Adrenal gland (tissue), 12 donors: ENCODE measurements around the gene ERH. TPM values are rescaled to one million over a fixed set of nuclear protein-coding genes. Genes with fewer than 3 reads are reported as not detected.

Source experiments
- DNase-seq, 7 donors: peaks; one replicate each; pipeline ENCODE4 v3.0.0-alpha.2; 2019 to 2020
- H3K27ac ChIP-seq, 5 donors: fragments of 200-600 bp; sonication (generic) in 4 of 5; 1 replicate in 3 of 5; 2 replicates in 2 of 5; pipeline versions ENCODE4 v1.5.1 to v1.8.0; 2016 to 2020; ENCODE audit warnings: mild to moderate bottlenecking in 1 of 5
- H3K27me3 ChIP-seq: fragments of 200-600 bp; 2 replicates; pipeline ENCODE4 v1.8.0; 2021
- H3K36me3 ChIP-seq, 2 donors: fragments of 200-600 bp; replicated peaks in 1 of 2; 1 replicate in 1 of 2; 2 replicates in 1 of 2; pipeline versions ENCODE4 v1.5.1 to v1.8.0; 2018 to 2022
- H3K4me1 ChIP-seq, 2 donors: fragments of 200-600 bp; replicated peaks in 1 of 2; 1 replicate in 1 of 2; 2 replicates in 1 of 2; pipeline versions ENCODE4 v1.5.1 to v1.8.0; 2018 to 2021
- H3K4me3 ChIP-seq, 4 donors: fragments of 200-600 bp; sonication (generic) in 3 of 4; one replicate each; pipeline ENCODE4 v1.5.1; 2016 to 2018
- H3K9me3 ChIP-seq, 3 donors: fragments of 200-600 bp; sonication (generic) in 1 of 3; replicated peaks in 1 of 3; 1 replicate in 2 of 3; 2 replicates in 1 of 3; pipeline versions ENCODE4 v1.5.1 to v1.8.0; 2016 to 2021
- CTCF ChIP-seq, 6 experiments: fragments of 450-650 bp in 4 of 6; fragments of 200-600 bp in 2 of 6; sonication (generic) in 1 of 6; IDR thresholded peaks; 1 replicate in 5 of 6; 2 replicates in 1 of 6; pipeline versions ENCODE4 v1.5.1 to v1.8.0; 2016 to 2021; ENCODE audit warnings: antibody characterized with exemption in 6 of 6, mild to moderate bottlenecking in 2 of 6, moderate library complexity in 1 of 6
- POLR2A ChIP-seq, 2 donors: fragments of 450-650 bp; IDR thresholded peaks; one replicate each; pipeline ENCODE4 v1.6.1; 2017; ENCODE audit warnings: antibody characterized with exemption in 2 of 2, mild to moderate bottlenecking in 2 of 2, moderate library complexity in 1 of 2
- WGBS, 4 donors: extraction: QIAGEN DNeasy Blood & Tissue Kit in 2 of 4; methylation state at CpG; one replicate each; pipeline versions ENCODE4 v1.1.5 to v1.1.7; 2013 to 2017; 5-methylcytosine and 5-hydroxymethylcytosine counted together
- intact Hi-C, 2 donors: fragments of 100-400 bp; cut with DNase I; formaldehyde crosslinking; loops; one replicate each; pipeline versions ENCODE4 v1.14.1 to v1.15.0; 2022 to 2023
- polyA plus RNA-seq, 3 donors: library from polyadenylated mRNA; stranded (reverse); fragments of 200-250 nt in 2 of 3; fragments of 350-450 nt in 1 of 3; fragmentation: Illumina TruSeq in 1 of 3; extraction: RNeasy Lipid Tissue Mini Kit (QIAGEN cat#74804) in 1 of 3; gene quantifications; one replicate each; pipeline ENCODE4 v1.2.3, GENCODE V29; 2013 to 2014
- total RNA-seq, 9 donors: library from RNA; depleted of rRNA in 4 of 9; stranded (reverse); fragments of >200 nt in 4 of 9; fragments of 120-200 nt in 1 of 9; fragmentation: NEBNext Ultra II Directional in 1 of 9; extraction: Animal tissue kit (Norgen Biotek cat#: 25700) in 1 of 9; gene quantifications; one replicate each; pipeline versions ENCODE4 v1.1.0 to v1.2.4, GENCODE V29; 2013 to 2023
- donor health status: healthy with polysubstance abuse.
- donor health status: Bipolar disorder and iron deficiency.
- donor health status: DM: yes; HTN: yes; CAD: no.
- donor health status: DM: no; HTN: no; CAD: no.
- donor health status: DM: no; HTN: no; CAD: no.
- donor health status: DM: yes; HTN: yes; CAD: no.

The ERH gene
- total and polyA plus RNA-seq, 12 donors = 39.6 to 217 (median 140) TPM

GRCh38 chr14:69333791-69334337 lies 64.2 kb downstream of the ERH start:
- Histone ChIP-seq H3K9me3 (no peaks in the 10 kb centered on the region), H3K27me3 (no peaks in the 10 kb centered on the region), H3K36me3 (peaks cover 0 to 3% of the 10 kb centered on the region in 2 donors), H3K4me3 (no peak overlapping the region), H3K4me1 (no peaks in the 10 kb centered on the region), H3K27ac (no peak overlapping the region)
- TF ChIP-seq CTCF (IDR thresholded peaks at IDR 0.05) (no peak), POLR2A (IDR thresholded peaks at IDR 0.05) (no peak)
- DNase-seq = no peak
- intact Hi-C loops = no loop called here
- 66 to 81% (median 77%) methylated on average over 4 of the region's 4 CpGs for WGBS, 4 donors

- no peak for DNase-seq
- Histone ChIP-seq H3K36me3 (peaks cover 0 to 3% of the 10 kb centered on the region in 2 donors), H3K4me1 (no peaks in the 10 kb centered on the region), H3K27me3 (no peaks in the 10 kb centered on the region), H3K9me3 (no peaks in the 10 kb centered on the region), H3K27ac (no peak overlapping the region), H3K4me3 (no peak overlapping the region)
- TF ChIP-seq CTCF (IDR thresholded peaks at IDR 0.05) = no peak
- 88 to 92% (median 89%) methylated on average over 10 to 13 of the region's 13 CpGs for WGBS, 4 donors
- intact Hi-C loops = no loop called here
These were observed 65.2 kb downstream of the ERH start for GRCh38 chr14:69332782-69333395.

- intact Hi-C loops = no loop called here
- H3K27ac ChIP-seq = no peak overlapping the region
- DNase-seq = no peak
- WGBS, 4 donors = 82 to 93% (median 84%) methylated on average over 4 of the region's 4 CpGs
- no peaks in the 10 kb centered on the region for H3K27me3 ChIP-seq
- TF ChIP-seq CTCF (IDR thresholded peaks at IDR 0.05) (no peak), POLR2A (IDR thresholded peaks at IDR 0.05) (no peak)
- H3K4me1 ChIP-seq = no peaks in the 10 kb centered on the region
- peaks cover 0 to 3% of the 10 kb centered on the region in 2 donors for H3K36me3 ChIP-seq
- no peaks in the 10 kb centered on the region for H3K9me3 ChIP-seq
- no peak overlapping the region for H3K4me3 ChIP-seq
These were observed 66.9 kb downstream of the ERH start for GRCh38 chr14:69331206-69331605.

Other genes with a start within 250 kb of the ERH start
- 10 to 100 TPM; 19.9 to 48.0 (median 32.6) TPM for gene DCAF5, start 245.2 kb downstream of the ERH start, total RNA-seq
- gene DCAF5, start 245.2 kb downstream of the ERH start, polyA plus RNA-seq = 10 to 100 TPM; 27.9 to 38.2 (median 34.1) TPM
- gene EXD2, start 206.8 kb downstream of the ERH start, total RNA-seq = 10 to 100 TPM; 11.2 to 23.0 (median 17.0) TPM
- 10 to 100 TPM in 1 of 3 donors, 1 to 10 TPM in 2; 6.4 to 13.0 (median 9.0) TPM for gene EXD2, start 206.8 kb downstream of the ERH start, polyA plus RNA-seq
- gene GALNT16, start 138.1 kb downstream of the ERH start, total RNA-seq = 10 to 100 TPM in 8 of 9 donors, 1 to 10 TPM in 1; 7.4 to 38.1 (median 22.5) TPM
- gene GALNT16, start 138.1 kb downstream of the ERH start, polyA plus RNA-seq = 10 to 100 TPM in 1 of 3 donors, 1 to 10 TPM in 2; 7.7 to 16.3 (median 8.4) TPM
- gene SLC39A9, start 393 bp upstream of the ERH start, total RNA-seq = 100 to 1,000 TPM in 1 of 9 donors, 10 to 100 TPM in 8; 67.2 to 130 (median 74.2) TPM
- 10 to 100 TPM; 17.7 to 58.5 (median 23.8) TPM for gene SLC39A9, start 393 bp upstream of the ERH start, polyA plus RNA-seq
- gene PLEKHD1, start 86.4 kb upstream of the ERH start, total RNA-seq = under 1 TPM in 6 of 9 donors, not detected in 3; 0.06 to 0.25 (median 0.14) TPM
- gene PLEKHD1, start 86.4 kb upstream of the ERH start, polyA plus RNA-seq = under 1 TPM; 0.04 to 0.20 (median 0.16) TPM
- gene CCDC177, start 176.6 kb upstream of the ERH start, total RNA-seq = under 1 TPM in 7 of 9 donors, not detected in 2; 0.04 to 0.61 (median 0.30) TPM
- gene CCDC177, start 176.6 kb upstream of the ERH start, polyA plus RNA-seq = under 1 TPM in 2 of 3 donors, not detected in 1; 0.07 to 0.40 TPM
- 10 to 100 TPM; 13.0 to 75.5 (median 49.7) TPM for gene SUSD6, start 213.3 kb upstream of the ERH start, total RNA-seq
- gene SUSD6, start 213.3 kb upstream of the ERH start, polyA plus RNA-seq = 10 to 100 TPM in 1 of 3 donors, 1 to 10 TPM in 2; 7.8 to 22.8 (median 9.3) TPM